GM21447 (cell line): ENCODE results near the gene WFDC6.

Source experiments
- ATAC-seq: cut with Tn5 transposase; IDR thresholded peaks from one replicate; pipeline ENCODE4 v1.9.1; 2021; ENCODE audit not compliant: unreplicated experiment

Gene WFDC6

GRCh38 chr20:45518282-45518681 lies 21.0 kb downstream of the WFDC6 start:
- no peak for ATAC-seq

GRCh38 chr20:45515147-45515913 lies 24.0 kb downstream of the WFDC6 start, which contains the start of gene SPINT3:
TSS of gene SPINT3 (minus strand) at chr20:45515622. CDS start at chr20:45515608, 14 bp downstream.
- no peak for ATAC-seq

GRCh38 chr20:45510242-45510862 lies 28.9 kb downstream of the WFDC6 start:
- no peak for ATAC-seq

GRCh38 chr20:45509091-45509490 lies 30.2 kb downstream of the WFDC6 start:
- ATAC-seq: no peak

- ATAC-seq: no peak
Observed at GRCh38 chr20:45508068-45508886, 31.0 kb downstream of the WFDC6 start.

- ATAC-seq: no peak
Observed at GRCh38 chr20:45507011-45507820, 32.1 kb downstream of the WFDC6 start.

GRCh38 chr20:45506398-45506797 lies 32.9 kb downstream of the WFDC6 start:
- no peak for ATAC-seq

GRCh38 chr20:45503403-45503802 lies 35.9 kb downstream of the WFDC6 start:
- ATAC-seq: no peak

- ATAC-seq: no peak
Observed at GRCh38 chr20:45502561-45502960, 36.7 kb downstream of the WFDC6 start.

GRCh38 chr20:45501600-45501999 lies 37.7 kb downstream of the WFDC6 start:
- no peak for ATAC-seq

- ATAC-seq: no peak
Observed at GRCh38 chr20:45500022-45500421, 39.3 kb downstream of the WFDC6 start.

GRCh38 chr20:45497971-45498494 lies 41.2 kb downstream of the WFDC6 start:
- ATAC-seq: no peak

GRCh38 chr20:45496166-45496565 lies 43.1 kb downstream of the WFDC6 start:
- no peak for ATAC-seq

GRCh38 chr20:45495501-45495941 lies 43.8 kb downstream of the WFDC6 start:
- no peak for ATAC-seq

- ATAC-seq: no peak
Observed at GRCh38 chr20:45489083-45489531, 50.2 kb downstream of the WFDC6 start.

GRCh38 chr20:45487231-45487635 lies 52.0 kb downstream of the WFDC6 start:
- ATAC-seq: no peak

GRCh38 chr20:45485388-45485787 lies 53.9 kb downstream of the WFDC6 start:
- no peak for ATAC-seq

GRCh38 chr20:45484676-45485075 lies 54.6 kb downstream of the WFDC6 start:
- no peak for ATAC-seq
